Measurements from ENCODE around the gene HDAC4.

Gene HDAC4

DNA sequence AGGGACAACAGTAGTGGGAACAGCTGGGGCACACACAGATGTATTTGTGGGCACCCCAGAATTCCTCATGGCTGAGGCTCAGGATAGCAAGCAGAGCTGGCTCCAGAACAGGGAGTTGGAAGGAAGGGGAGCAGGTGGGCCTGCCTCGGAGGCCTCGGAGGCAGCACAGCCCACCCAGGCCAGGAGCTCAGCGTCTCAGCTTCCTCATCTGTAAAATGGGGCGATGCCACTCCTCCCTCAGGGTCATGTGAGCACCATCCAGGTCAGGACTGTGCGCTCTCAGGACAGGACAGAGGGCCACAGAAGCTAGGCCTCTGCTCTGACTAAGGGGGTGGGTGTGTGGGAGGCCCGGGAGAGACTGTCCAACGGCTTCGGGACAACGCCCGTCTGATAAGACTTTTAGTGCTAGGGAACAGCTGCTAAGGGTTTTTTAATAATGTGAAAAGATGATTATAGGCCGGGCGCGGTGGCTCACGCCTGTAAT, 106.2 kb downstream of the HDAC4 start:
- DNase-seq (ENCODE audit: low read depth): no peak

DNA sequence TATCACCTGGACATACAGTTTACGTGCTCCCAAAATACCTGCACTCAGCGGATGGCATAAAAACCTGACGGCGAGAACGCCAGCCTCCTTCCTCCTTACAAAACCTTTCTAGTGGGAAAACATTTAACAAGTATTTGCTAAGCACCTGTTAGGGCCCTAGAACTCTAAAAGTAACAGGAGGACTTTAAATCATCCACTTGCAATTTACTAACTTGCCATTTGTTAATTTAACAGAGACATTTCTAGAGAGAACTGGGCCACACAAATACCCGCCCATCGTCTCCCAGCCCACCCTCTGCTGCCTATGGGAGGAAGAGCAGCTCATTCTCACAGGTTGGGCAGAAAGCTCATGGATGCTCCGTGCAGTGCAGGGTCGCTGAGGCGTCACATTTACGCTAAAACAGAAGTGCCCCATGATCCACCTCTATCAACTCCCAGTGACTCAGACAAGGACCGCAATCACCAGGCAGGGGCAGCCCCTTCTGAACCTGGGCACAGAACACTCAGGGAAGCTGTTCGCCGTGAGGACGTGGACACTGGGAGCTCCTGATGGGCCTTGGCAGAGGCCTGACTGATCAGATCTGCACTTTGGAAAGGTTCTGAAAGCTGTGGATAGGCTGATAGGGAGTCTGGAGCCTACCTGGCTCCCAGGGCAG, 106.9 kb downstream of the HDAC4 start:
- DNase-seq (ENCODE audit: low read depth): no peak

DNA sequence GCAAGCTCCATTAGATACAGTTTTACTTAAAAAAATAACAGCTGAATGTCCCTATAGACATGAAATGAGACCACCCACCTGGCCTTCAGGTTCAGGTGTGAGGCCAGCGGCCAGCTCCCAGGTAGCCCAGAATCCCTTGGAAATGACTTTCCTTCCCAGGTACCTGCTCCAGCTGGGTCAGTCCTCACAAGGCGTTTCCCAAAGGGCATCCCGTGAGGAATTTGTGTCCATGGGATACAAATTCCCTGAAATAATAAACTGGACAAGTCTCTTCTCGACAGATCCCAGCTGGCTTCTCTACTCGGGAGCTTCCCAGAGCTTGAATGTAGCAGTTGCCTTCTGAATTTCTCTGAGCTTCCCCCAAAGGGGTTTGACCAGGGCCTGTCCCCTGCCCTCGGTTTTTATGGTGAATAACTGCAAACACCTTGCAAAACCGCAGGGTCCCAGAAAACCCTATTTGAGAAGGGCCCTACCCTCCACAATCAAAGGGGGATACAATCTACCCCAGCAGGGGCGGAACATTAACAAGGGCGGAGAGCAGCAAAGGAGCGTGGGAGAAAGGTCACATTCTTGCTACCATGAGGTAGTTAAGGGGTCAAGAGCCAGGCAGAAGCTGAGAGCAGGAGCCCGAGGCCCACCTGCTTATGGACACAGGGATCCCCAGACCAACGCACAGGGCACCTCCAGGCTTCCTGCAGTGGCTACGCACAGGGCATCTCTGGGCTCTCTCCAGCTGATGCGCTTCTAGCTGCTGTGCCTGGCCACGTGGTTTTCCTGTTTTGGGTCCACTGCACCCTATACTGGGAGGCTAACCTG, 107.7 kb downstream of the HDAC4 start:
- no peak for DNase-seq (ENCODE audit: low read depth)

GRCh38 chr2:239292531-239292930, 108.3 kb downstream of the HDAC4 start:
- DNase-seq (ENCODE audit: low read depth): no peak

DNA sequence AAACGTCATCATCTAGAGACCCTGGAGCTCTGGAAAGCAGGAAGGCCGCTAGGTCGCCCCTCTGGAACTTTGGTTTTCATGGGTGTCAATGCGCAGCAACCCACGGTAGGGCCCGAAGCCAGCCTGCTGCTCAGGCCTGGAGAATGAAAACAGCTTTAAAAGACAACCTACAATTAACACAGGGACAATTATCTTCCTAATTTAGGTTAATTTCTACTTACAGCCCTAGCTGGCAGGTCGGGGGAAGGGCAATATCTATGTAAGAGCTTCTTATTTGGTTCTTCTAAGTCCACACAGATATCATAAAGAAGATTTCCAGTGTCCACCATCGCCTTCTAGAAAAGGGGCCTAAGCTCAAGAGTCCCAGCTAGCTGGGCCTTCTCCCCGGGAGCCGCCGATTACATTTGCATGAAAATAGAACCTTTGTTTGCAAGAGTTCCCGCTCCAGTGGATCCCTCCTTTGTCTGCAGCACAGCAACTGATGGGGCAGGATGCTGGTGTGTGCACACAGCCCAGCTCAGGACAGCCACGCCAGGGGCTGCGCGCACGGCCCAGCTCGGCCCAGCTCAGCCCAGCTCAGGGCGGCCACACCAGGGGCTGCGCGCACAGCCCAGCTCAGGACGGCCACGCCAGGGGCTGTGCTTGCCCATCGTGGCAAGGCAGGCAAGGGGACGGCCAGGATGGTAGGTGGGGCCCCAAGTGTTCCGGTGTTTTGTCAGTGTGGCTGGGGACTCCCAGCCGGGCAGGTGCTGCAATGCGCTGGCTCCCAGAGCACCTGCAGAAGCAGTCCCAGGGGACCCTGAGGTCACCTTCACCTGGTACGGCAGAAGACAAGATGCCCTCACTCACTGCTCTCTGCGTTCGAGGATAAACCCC, 109.1 kb downstream of the HDAC4 start:
- DNase-seq (ENCODE audit: low read depth): no peak

- peak; percentile 65 for DNase-seq (ENCODE audit: low read depth)
Observed at GRCh38 chr2:239290618-239291474, 110.0 kb downstream of the HDAC4 start.

GRCh38 chr2:239289545-239289944, 111.3 kb downstream of the HDAC4 start:
- DNase-seq (ENCODE audit: low read depth): no peak

DNA sequence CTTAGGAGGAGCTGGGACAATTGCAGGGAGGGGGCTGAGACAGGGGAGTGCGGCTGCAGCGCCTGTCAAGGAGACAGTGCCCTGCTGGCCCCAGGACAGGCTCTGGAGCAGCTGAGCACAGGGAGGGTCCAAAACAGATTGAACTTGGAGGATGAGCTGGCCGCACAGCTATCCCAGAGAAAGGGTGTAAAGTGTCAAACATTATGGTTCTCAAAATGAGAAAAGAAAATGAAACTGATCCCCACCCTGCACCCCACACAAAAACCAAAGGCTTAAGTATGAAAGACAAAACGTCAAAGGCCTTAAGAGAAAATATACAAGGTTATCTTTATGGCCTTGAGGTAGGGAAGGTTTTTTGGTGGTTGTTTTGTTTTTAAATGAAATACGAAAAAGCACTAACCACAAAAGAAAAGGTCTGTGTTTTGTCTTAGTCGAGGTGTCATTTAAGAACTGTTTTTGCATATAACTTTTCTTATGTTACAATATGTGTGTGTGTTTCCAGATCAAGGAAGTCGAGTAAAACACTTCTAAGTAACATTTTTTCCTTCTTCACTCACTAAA, 111.8 kb downstream of the HDAC4 start:
- DNase-seq (ENCODE audit: low read depth): peak; percentile 87

DNA sequence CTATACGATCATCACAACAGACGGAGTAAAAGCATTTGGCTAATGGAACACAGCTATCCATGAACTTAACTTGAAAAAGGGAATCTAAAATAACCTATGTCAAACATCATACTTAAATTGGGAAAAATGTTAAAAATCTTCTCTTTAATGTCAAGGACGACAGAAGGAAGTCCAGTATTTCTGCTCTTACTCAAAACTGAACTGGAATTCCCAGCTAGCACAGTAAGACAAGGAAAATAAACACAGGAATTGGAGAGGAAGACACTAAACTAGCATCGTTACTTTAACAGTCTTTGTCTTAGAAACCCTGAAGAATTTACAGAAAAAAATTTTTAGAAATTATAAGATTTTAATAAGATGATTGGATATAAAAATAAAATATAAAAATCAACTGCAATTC, 112.6 kb downstream of the HDAC4 start:
- DNase-seq (ENCODE audit: low read depth): no peak

DNA sequence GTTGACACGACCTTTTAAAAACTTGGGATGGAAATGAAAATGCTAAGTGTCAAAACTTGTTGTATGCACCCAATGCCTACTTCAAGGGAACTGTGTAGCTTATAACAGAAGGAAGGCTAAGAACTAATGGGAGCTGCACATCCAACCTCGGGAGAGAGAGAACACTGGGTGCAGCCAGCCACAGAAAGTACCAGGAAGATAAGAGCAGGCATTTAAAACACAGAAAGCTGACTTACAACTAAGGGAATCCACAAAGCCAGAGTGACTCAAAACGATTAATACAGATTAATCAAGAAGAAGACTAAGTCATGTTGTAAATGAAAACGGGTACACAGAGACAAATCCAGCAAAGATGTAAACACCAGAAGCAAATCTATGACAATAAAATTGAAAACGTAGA, 113.4 kb downstream of the HDAC4 start:
- DNase-seq (ENCODE audit: low read depth): peak; percentile 91

DNA sequence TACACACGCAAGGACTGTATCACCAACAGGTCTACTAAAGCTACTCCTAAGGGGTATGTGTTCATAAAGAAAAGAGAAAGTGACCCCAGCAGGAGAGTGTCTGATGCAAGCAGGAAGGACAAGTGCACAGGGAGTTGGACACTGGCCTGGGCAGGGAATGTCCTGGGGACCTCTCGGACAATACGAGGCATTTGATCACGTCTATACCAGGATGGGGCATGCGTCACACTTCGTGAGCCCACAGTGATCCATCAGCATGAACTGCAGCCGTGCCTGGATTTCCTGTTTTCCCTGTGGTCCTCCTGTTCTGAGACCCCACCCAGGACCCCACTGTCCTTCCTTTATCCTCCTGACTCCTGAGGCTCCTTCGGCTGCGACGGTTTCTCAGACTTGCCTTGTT, 113.9 kb downstream of the HDAC4 start:
- DNase-seq (ENCODE audit: low read depth): no peak

DNA sequence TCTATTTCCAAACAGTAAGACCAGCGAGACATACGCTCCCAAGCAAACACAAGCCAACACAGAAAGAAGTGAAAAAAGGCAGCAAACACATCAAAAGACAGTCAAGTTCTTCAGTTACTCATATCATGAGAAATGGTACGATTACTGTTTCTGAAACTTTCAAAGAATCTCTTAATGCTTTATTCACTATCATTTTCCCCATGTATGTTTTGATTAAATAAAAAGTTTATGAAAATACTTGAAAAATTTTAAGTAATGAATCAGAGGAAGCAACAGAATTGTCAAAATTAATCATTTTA, 114.9 kb downstream of the HDAC4 start:
- no peak for DNase-seq (ENCODE audit: low read depth)

DNA sequence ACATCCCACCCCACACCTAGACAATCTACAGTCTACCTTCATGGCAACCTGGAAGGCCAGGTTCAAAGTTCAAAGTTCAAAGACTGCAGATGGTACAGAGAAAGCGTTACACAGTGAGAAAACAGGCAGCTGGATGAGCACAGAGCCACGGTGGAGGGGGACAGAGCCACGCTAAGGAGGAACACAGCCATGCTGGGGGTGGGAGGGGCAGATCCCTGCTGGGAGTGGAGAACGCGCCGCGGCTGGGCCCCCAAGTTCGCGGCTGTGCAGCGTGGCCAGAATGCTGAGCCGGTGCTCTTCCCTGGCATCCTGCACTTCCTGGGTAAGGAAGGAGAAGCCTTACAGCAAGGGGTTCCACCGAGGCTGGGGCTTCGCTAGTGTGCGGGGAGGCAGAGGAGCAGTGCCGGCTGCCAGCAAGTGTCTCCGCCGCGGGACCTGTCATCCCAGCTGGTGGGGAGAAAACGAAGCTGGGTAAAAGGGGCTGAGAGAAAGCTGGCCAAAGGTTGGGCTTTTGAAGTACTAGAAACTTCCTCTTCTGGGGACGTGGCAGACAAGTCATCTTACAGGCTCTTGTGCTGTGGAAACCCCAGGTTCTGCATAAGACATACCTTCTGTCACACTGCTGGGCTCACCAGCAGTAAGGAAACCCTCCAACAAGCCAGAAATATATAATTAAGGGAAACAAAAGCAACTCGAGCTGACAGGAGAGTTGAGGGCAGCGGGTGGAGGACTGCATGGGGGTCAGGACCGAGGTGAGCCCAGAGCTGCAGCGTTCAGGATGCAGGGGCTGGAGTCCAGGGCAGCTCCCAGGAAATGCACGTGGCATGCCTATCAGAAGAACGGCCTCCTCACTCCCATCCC, 115.5 kb downstream of the HDAC4 start:
- DNase-seq (ENCODE audit: low read depth): no peak

GRCh38 chr2:239283961-239284795, 116.6 kb downstream of the HDAC4 start:
- no peak for DNase-seq (ENCODE audit: low read depth)

DNA sequence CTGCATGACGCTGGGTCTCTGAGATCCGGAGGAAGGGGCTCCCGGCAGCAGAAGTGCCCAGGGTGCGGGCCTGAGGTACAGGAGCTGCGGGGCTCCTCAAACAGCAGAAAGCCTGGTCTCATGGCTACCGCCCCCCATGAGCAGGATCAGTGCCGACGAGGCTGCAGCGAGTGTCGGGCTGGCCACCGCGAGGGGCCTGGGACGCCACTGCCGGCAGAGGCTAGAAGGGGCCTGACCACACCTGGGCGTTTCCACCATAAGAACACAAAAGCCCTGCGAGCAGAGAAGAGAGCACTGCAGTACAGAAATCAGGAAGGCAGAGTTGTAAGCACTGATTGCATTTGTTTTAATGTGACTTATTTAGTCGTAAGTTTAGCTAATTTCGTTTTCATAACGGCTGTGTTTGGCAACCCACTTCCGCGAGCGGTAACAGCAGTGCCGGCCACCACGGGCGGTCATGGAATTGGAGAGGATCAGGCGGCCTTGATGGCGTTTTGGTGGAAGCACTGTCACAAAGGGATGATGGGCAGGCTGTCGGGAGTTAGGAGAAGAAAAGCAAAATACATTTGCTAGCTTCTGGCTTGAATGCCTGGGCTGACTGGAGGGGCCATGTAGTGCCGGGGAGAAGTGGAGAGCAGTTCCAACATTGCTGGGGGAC, 117.4 kb downstream of the HDAC4 start:
- DNase-seq (ENCODE audit: low read depth): no peak

GRCh38 chr2:239282448-239283287, 118.2 kb downstream of the HDAC4 start:
- no peak for DNase-seq (ENCODE audit: low read depth)

- peak; percentile 78 for DNase-seq (ENCODE audit: low read depth)
Observed at GRCh38 chr2:239280296-239281017, 120.4 kb downstream of the HDAC4 start.

Measured in amniotic epithelial cell (primary cell).